ENCODE results near the gene GUCY2F. TPM values are rescaled to one million over a fixed set of nuclear protein-coding genes. Genes with fewer than 3 reads are reported as not detected.

Gene GUCY2F
- total RNA-seq, 1 experiment from 2014 or later = not detected

- no peak for TF ChIP-seq EZH2phosphoT487 (IDR thresholded peaks at IDR 0.05; ENCODE audit: borderline replicate concordance)
- no peak for TF ChIP-seq SIN3A (IDR thresholded peaks at IDR 0.05; ENCODE audit: low read depth)
- no peak for TF ChIP-seq EGR1 (IDR thresholded peaks at IDR 0.05; ENCODE audit: low read depth)
- no peak for TF ChIP-seq ZFX (IDR thresholded peaks at IDR 0.05)
- no peak for TF ChIP-seq CBX3 (IDR thresholded peaks at IDR 0.05; ENCODE audit: low read depth)
- no peak for TF ChIP-seq FOSL1 (IDR thresholded peaks at IDR 0.05; ENCODE audit: low read depth)
- no peak for TF ChIP-seq MAX (IDR thresholded peaks at IDR 0.05)
Observed at GRCh38 chrX:109464231-109464630, 17.7 kb downstream of the GUCY2F start (continued).

- DNase-seq (ENCODE audit: low read depth, low spot score) = no peak
- H3K36me3 ChIP-seq (ENCODE audit: control insufficient read depth in 1 of 2, insufficient read depth in 2 of 2, low read length in 2 of 2) = no peaks in the 10 kb centered on the region
- ChIA-PET RAD21 (ENCODE audit: low non-redundant PET in 1 of 2, low total read pairs in 2 of 2, uncharacterized antibody in 2 of 2, unreplicated experiment in 2 of 2) (interaction anchor here in 1 of 2 experiments (0.6 kb wide), 1 partner anchor 80 kb away, joined by 3 read pairs; no protein-coding TSS in a partner anchor), POLR2A (no interaction called here), CTCF (interaction anchor here (1.4 kb wide), 1 partner anchor 9 kb away, joined by 7 read pairs; no protein-coding TSS in a partner anchor)
- H3K4me2 ChIP-seq (ENCODE audit: low read length) = no peak overlapping the region
- no peak overlapping the region for H3K4me3 ChIP-seq (replicated peaks in 1 of 2; ENCODE audit: low read depth in 1 of 2, low read length in 2 of 2)
- intact Hi-C loops (cut with micrococcal nuclease) = no loop called here
- H3K79me2 ChIP-seq (ENCODE audit: insufficient read depth, low read length) = no peaks in the 10 kb centered on the region
- no peak for ATAC-seq
- H3K9me2 ChIP-seq (ENCODE audit: insufficient read depth) = no peaks in the 10 kb centered on the region
- TF ChIP-seq YY1 (IDR thresholded peaks at IDR 0.05; ENCODE audit: extremely low read depth, insufficient replicate concordance, low read depth, low read length) (no peak), ATF3 (IDR thresholded peaks at IDR 0.05) (no peak), ELF1 (IDR thresholded peaks at IDR 0.05; ENCODE audit: borderline replicate concordance, low read depth) (no peak), POLR2AphosphoS5 (IDR thresholded peaks at IDR 0.05; ENCODE audit: low read depth, low read length) (no peak), CEBPB (IDR thresholded peaks at IDR 0.05; ENCODE audit: low read depth) (no peak), EGR1 (IDR thresholded peaks at IDR 0.05; ENCODE audit: low read depth) (no peak)
- no peak overlapping the region for H2AFZ ChIP-seq (ENCODE audit: low read depth, low read length, poor library complexity, severe bottlenecking)
- H4K20me1 ChIP-seq (ENCODE audit: insufficient read depth) = no peaks in the 10 kb centered on the region
- no peaks in the 10 kb centered on the region for H3K4me1 ChIP-seq (ENCODE audit: control insufficient read depth in 1 of 2, insufficient read depth in 2 of 2, low read length in 2 of 2)
- no peaks in the 10 kb centered on the region for H3K27me3 ChIP-seq (ENCODE audit: insufficient read depth, low read length)
- no peak overlapping the region for H3K27ac ChIP-seq (ENCODE audit: low read depth, low read length)
- no peak overlapping the region for H3K9ac ChIP-seq (ENCODE audit: low read length)
- no peaks in the 10 kb centered on the region for H3K9me3 ChIP-seq (ENCODE audit: control insufficient read depth in 1 of 2, insufficient read depth in 1 of 2, low read depth in 1 of 2, low read length in 2 of 2)
- no TSS peak for BruUV-seq (replicated peaks)
Observed at GRCh38 chrX:109463784-109464183, 18.1 kb downstream of the GUCY2F start.
